ENCODE data around the gene RPP30. TPM values are rescaled to one million over a fixed set of nuclear protein-coding genes. Genes with fewer than 3 reads are reported as not detected.

The RPP30 gene
- total and polyA plus RNA-seq, 9 of the 15 experiments (the other 6 are each of a cell fraction or from before 2014, with no cell fraction given): 37.3 to 170 (median 69.1) TPM

GRCh38 chr10:90871279-90871765 lies 452 bp upstream of the RPP30 start (continued):
- TF ChIP-seq, protein P1, sequence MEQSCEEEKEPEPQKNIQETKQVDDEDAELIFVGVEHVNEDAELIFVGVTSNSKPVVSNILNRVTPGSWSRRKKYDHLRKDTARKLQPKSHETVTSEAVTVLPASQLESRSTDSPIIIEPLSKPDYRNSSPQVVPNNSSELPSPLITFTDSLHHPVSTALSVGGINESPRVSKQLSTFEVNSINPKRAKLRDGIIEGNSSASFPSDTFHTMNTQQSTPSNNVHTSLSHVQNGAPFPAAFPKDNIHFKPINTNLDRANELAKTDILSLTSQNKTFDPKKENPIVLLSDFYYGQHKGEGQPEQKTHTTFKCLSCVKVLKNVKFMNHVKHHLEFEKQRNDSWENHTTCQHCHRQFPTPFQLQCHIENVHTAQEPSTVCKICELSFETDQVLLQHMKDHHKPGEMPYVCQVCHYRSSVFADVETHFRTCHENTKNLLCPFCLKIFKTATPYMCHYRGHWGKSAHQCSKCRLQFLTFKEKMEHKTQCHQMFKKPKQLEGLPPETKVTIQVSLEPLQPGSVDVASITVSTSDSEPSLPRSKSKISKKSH (CRISPR knock-in tag; IDR thresholded peaks at IDR 0.05): no peak
- TF ChIP-seq ZNF644 (tag; IDR thresholded peaks at IDR 0.05; ENCODE audit: low read depth) (no peak), PKNOX1 (IDR thresholded peaks at IDR 0.05) (peak; percentile 27; the same call in 1 of the 2 replicates), ATF1 (CRISPR knock-in tag; IDR thresholded peaks at IDR 0.05) (no peak), ATF1 (tag; IDR thresholded peaks at IDR 0.05) (peak; percentile 41; the same call in 1 of the 2 replicates)
- TF ChIP-seq, protein P2, sequence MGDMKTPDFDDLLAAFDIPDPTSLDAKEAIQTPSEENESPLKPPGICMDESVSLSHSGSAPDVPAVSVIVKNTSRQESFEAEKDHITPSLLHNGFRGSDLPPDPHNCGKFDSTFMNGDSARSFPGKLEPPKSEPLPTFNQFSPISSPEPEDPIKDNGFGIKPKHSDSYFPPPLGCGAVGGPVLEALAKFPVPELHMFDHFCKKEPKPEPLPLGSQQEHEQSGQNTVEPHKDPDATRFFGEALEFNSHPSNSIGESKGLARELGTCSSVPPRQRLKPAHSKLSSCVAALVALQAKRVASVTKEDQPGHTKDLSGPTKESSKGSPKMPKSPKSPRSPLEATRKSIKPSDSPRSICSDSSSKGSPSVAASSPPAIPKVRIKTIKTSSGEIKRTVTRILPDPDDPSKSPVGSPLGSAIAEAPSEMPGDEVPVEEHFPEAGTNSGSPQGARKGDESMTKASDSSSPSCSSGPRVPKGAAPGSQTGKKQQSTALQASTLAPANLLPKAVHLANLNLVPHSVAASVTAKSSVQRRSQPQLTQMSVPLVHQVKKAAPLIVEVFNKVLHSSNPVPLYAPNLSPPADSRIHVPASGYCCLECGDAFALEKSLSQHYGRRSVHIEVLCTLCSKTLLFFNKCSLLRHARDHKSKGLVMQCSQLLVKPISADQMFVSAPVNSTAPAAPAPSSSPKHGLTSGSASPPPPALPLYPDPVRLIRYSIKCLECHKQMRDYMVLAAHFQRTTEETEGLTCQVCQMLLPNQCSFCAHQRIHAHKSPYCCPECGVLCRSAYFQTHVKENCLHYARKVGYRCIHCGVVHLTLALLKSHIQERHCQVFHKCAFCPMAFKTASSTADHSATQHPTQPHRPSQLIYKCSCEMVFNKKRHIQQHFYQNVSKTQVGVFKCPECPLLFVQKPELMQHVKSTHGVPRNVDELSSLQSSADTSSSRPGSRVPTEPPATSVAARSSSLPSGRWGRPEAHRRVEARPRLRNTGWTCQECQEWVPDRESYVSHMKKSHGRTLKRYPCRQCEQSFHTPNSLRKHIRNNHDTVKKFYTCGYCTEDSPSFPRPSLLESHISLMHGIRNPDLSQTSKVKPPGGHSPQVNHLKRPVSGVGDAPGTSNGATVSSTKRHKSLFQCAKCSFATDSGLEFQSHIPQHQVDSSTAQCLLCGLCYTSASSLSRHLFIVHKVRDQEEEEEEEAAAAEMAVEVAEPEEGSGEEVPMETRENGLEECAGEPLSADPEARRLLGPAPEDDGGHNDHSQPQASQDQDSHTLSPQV (IDR thresholded peaks at IDR 0.05): no peak

All from K562 (cell line).